ENCODE measurements around the gene SH3BGR.
A peak's percentile ranks its signal among the peaks of the same experiment; 100 is the strongest.
"Not testable (repeated sequence)": the region's sequence is repeated elsewhere in the genome, so short reads cannot be mapped to it uniquely, and the experiment has no call there.

The SH3BGR gene

DNA sequence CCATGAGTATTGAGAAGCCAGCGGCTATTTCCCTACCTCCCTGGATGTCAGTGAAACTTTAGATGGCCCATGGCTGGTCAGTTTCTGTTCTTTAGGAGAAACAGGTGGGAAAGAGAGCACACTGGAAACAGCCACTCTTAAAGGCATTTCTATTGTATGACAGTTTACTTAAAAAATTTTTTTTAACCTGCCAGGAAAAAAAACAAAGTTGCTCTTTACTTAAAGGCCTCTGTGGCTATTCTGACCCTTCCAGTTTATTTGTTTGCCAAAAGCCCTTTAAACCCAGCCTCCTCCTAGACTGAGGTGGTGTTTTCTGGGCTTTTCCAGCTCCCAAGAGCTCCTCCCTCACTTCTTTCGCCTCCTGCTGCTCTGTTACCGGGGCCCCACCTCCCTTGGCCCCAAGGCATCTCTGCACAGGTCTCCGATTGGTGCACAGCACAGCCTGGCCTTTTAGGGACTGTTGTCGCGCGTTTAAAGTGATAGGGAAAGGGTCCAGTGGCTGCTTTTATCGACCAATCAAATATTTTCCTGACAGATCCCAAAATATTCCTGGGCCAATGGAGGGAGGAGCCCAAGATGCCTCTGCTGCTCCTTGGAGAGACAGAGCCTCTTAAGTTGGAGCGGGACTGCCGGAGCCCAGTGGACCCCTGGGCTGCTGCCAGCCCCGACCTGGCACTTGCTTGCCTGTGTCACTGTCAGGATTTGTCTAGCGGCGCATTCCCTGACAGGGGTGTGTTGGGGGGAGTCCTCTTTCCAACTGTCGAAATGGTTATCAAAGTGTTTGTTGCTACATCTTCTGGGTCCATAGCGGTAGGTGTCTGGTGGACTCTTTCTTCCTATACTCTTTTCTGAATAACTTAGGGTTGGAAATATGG is at the start of gene SH3BGR:
Gene SH3BGR, plus strand, starts transcription at position 639 of the 875 bp plus-strand sequence. Its CDS starts 127 bp downstream, at position 766.
- DNase-seq = no peak

- DNase-seq = no peak
Observed at GRCh38 chr21:39406065-39406464, 45.7 kb upstream of the SH3BGR start.

GRCh38 chr21:39419204-39419603 is 32.6 kb upstream of the SH3BGR start:
- not testable (repeated sequence) for DNase-seq

DNA sequence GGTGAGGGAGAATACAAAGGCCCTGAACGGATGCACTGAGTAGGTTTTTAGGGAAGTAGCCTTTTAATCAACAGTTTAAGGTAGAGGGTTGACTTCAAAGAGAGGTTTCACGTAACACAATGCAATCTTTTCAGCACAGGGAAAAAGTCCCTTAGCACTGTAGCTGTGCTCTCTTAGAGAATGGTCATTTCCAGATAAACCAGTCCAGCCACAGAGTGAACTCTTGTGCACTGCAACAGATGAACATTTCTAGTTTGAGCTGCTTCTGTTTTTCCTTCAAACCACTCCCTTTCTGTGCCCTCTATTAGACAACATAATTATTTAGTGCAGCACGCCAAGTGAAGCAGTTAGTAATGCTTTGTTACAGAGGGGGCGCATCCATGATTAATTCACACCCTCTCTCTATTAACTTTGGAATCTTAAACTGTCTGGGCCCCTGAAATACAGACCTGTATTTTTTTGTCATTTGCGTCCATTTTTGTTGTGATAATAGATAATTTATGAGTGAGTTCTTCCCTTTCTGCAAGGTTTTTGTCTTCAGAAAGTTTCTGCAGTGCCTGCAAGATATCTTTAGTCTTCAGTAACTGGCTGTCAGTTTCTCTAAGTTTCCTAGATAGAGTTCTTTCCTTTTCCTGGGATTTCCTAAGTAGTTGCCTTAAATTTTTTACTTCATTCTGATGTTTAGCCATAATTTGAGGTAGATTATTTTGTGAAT is 29.1 kb upstream of the SH3BGR start:
- DNase-seq = no peak

- DNase-seq = no peak
Observed at GRCh38 chr21:39429445-39429844, 22.3 kb upstream of the SH3BGR start.

DNA sequence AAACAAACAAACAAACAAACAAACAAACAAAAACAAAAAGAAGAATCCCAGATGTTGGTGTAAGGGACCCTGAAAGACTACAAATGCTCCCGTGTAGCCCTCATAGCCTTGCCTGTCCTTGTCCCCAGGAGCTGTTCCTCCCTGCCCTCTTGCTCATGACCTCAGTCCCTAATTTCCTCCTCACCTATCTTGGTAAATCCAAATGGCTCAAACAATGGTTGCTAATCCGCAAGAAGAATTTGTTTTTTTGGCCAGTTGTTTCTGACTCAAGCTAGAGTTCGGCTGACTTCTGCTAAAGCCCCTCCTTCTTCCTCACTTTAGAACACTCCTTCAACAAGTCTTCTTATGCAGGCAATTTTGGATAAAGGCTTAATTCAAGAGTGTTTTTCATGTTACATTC is 21.8 kb upstream of the SH3BGR start:
- DNase-seq = no peak

DNA sequence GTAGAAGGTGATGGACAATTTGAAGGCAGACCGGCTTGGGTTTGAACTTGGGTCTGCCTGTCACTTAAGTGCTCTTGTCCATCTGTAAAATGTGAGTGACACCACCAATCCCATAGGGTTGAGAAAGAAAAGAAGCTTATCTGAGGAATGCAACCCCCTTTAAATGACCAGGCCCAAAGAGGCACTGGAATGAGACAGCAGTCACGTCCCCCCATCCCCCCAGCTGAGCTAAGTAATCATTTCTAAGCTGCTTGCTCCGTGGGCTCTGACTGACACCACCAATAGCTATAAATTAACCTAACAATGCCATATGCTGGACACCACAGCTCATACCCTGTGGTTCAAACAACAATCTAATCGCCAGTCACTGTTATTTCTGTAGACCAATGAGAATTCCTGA is 21.3 kb upstream of the SH3BGR start:
- DNase-seq = no peak

DNA sequence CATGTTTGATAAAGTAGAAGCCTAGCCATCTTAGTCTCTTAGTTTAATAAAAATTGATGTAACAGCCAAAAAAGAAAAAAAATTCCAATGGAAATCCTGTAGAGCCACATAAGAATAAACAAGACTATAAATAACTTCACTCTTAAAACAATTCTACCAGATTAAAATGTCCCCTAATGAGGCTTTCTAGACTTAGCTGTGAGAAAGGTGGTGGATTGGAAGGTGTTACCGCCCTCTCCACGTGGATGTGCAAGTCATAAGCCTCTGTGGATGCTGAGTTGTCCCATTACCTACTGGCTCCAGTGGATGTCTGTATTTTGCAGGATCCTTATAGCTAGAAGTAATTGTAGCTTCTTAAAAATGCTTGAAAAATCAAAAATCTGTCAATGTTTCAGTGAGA is 20.8 kb upstream of the SH3BGR start:
- no peak for DNase-seq

- DNase-seq = no peak
Observed at GRCh38 chr21:39434950-39435349, 16.8 kb upstream of the SH3BGR start.

GRCh38 chr21:39439232-39439631 is 12.5 kb upstream of the SH3BGR start:
- no peak for DNase-seq

DNA sequence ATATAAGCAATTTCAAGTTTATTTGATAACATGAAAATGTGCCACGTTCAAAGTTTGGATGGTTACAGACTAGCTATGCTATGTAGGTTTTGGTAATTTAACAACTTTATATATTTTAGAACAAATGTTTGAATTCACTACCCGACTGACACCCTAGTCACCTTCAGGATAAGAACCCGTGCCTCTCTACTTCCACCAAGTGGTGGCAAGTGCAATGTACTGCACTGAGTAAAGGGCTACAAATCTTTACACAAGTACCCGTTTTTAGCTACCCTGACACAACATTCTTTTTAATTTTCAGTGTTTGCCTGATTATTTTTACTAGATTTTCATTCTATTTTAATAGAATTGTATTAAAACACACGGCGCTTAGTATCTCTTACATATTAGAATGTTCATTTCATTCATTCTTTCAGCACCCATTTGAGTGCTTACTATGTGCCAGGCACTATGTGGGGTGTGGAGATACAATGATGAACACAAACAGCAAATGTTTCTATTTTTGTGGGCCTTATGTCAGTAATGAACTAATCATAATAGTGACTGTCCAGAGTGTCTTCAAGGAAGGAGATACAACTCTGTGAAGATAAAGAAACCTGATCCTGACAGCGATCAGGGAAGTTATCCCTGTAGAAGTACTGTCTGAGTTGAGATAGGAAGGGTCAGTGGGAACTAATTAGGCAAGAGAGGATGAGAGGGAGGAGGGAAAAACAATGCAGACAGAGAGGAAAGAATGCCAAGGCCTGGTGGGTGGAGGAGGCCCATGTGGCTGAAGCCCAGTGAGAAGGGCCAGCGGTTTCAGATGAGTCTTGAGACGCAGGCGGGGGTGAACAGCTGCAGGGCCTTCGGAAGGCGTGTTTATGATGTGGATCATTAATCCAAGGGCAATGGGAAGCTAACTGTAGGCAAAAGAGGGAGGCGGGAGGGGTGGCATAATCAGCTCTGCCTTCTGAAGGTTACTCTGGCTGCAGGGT is 10.0 kb upstream of the SH3BGR start:
- DNase-seq = peak; percentile 31

DNA sequence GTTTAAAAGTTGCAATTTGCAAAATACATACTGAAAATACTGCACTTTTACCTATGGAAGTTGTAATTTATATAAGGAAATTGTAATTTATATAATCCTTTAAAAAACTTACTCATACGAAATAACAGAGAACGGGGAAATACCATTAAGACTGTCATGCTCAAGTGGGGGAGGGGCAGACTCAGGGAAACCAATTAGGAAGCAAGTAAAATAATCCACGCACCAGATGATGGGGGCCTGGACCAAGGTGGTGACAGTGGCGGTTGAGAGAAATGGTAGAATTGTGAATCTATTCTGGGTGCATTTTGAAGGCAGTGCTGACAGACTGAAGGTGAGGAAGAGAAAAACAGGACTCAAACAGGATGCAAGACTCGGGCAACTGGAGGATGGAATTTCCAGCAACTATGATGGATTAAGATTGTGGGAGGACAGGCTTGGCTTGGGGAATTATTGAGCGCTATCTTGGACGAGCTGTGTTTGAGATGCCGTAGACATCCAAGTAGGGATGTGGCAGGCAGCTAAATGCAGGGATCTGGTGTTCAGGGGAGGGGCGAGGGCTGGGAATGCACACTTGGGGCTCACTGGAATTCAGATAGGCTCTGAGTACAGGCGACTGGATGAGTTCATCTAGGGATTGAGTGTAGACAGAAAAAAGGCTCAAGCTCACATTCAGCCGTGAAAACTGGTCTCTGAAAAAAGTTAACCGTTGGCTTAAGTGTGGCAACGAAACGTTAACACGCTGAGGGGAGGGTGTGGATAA is 7.2 kb upstream of the SH3BGR start:
- no peak for DNase-seq

DNA sequence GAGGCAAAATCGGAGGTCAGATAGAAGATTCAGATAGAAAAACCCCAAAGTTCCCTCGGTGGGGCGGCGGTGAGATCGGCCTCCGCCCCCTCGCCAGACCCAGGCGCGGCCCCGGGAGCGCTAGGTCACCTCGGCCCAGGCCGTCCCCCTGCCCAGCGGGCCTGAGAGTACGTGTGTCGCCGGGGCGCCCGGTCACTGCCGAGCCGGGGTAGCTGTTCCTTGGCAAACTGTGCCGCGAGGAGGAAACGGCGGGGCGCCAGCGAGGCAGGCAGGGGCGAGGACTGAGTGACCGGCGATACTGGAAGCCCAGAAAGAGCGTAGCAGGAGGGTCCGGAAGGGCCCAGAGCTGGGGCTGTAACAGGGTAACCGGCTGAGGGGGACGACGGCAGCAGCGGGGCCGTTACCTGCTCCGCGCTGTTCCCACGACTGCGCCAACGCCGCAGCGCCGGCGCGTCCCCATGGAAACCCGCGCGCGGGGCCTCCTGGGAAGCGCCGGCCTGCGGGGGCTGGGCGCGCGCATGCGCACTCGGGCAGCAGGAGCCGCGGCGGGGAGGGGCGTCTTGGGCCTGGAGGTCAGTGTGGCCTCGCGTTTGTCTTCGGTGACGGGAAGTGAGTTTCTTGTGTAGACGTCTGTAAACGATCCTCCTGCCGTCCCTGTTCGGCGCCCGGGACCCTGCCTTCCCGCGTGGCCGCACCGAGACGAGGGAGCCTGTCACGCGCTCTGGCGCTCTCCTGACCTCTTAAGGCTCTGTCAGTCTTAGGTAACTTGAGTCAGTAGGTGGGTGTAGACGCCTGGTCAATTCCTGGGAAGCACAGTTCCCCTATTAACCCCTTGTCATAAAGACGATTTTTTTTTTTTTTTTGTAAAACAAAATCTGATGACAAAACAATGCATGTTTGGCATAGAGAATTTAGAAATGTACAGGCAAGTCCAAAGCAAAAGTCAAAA is 6.2 kb upstream of the SH3BGR start, which contains the start of gene LCA5L:
Gene LCA5L, minus strand, starts transcription at position 458 of the 949 bp plus-strand sequence. CDS start 17,285 bp downstream, outside the sequence.
- peak; percentile 92 for DNase-seq

DNA sequence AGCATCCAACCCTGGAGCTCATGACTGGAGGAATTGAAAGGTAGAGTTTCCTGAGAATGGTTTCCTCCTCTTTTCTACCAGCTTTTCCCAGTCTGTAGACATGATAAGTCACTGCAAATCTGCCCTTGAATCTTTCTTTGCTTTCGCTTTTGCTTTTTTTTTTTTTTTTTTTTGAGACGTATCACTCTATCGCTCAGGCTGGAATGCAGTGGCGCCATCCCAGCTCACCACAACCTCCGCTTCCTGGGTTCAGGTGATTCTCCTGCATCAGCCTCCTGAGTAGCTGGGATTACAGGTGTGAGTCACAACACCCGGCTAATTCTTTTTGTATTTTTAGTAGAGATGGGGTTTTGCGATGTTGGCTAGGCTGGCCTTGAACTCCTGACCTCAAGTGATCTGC is 4.5 kb upstream of the SH3BGR start:
- DNase-seq = no peak

DNA sequence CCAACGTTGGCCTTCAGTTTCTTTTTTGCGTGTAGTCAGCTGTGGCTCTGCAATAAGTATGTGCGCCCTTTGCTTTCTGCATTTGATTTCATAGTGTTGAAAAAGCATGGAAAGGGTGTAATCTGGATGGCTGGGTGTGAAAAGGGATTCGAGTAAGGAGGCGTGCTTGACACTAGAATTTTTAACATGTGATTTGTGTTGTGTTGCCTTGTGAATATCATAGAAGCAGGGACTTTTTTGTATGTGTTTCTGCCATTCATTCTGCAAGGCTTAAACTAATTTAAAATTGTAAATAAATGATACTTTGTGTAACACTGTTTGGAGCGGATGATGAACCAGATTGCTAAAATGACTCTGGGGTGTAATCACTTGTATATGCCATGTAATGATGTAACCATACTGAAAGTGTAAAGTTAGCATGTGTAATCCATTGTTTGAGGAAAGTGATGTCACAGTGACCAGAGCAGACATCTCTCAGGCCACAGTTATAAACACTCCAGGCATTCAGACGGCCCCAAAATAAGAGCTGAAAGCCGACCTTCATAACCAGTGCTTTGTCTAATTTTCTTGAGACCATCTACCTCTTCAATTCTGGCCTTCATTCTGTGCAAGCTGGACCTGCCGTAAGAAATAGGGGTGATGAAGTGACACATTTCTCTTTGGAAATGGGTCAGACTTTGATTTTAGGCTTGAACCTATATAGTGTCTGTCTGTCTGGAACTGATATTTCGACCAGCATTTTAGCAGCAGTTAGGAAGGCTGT is 618 bp downstream of the SH3BGR start:
- no peak for DNase-seq

- DNase-seq = no peak
Observed at GRCh38 chr21:39452970-39453342, 1.2 kb downstream of the SH3BGR start.

DNA sequence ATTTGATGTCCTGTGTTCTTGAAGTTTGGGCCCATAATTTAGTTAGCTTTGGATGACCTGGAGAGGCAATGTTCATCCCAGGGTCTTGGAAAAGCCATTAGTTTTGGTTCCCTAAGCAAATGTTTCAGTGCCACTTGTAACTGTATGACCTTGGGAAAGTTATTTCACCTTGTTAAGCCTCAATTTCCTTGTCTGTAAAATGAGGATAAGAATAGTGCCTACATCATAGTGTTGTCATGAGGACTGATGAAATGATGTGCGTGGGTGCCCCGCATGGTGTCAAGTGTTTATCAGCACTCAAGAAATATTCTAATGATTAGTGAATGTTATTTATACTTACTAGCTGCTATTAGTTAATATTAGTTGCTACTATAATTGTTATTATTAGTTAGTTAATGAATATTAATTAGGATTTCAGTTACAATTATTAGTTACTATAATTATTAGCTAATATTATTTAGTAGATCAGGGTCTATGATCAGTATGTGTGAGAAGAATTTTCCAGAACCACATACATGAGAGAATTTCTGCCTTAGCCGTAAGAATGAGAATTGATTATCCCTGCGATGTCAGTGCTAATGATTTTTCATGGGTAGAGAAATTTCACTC is 1.9 kb downstream of the SH3BGR start:
- DNase-seq = no peak

- DNase-seq = no peak
Observed at GRCh38 chr21:39454949-39455668, 3.3 kb downstream of the SH3BGR start.

GRCh38 chr21:39456665-39457064 is 4.9 kb downstream of the SH3BGR start:
- no peak for DNase-seq
